ENCODE results near the gene CTNNAL1.
A peak's percentile ranks its signal among the peaks of the same experiment; 100 is the strongest.

GRCh38 chr9:108953983-108954574 is 59.2 kb downstream of the CTNNAL1 start:
- TF ChIP-seq, protein P1, sequence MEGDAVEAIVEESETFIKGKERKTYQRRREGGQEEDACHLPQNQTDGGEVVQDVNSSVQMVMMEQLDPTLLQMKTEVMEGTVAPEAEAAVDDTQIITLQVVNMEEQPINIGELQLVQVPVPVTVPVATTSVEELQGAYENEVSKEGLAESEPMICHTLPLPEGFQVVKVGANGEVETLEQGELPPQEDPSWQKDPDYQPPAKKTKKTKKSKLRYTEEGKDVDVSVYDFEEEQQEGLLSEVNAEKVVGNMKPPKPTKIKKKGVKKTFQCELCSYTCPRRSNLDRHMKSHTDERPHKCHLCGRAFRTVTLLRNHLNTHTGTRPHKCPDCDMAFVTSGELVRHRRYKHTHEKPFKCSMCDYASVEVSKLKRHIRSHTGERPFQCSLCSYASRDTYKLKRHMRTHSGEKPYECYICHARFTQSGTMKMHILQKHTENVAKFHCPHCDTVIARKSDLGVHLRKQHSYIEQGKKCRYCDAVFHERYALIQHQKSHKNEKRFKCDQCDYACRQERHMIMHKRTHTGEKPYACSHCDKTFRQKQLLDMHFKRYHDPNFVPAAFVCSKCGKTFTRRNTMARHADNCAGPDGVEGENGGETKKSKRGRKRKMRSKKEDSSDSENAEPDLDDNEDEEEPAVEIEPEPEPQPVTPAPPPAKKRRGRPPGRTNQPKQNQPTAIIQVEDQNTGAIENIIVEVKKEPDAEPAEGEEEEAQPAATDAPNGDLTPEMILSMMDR (IDR thresholded peaks at IDR 0.05), result peak; percentile 47 to 72 (median 63)
- TF ChIP-seq EP300 (IDR thresholded peaks at IDR 0.05), result no peak
